BLaER1 (cell line): ENCODE results near the gene SH3TC2.
A peak's percentile ranks its signal among the peaks of the same experiment; 100 is the strongest.

Source experiments
- H3K27ac ChIP-seq: shearing (Covaris generic); formaldehyde crosslinking; 2 replicates; pipeline ENCODE4 v1.8.1; 2022
- H3K27me3 ChIP-seq: shearing (Covaris generic); formaldehyde crosslinking; 2 replicates; pipeline ENCODE4 v1.8.1; 2022
- H3K36me3 ChIP-seq: shearing (Covaris generic); formaldehyde crosslinking; 2 replicates; pipeline ENCODE4 v1.8.1; 2022
- H3K4me1 ChIP-seq: shearing (Covaris generic); formaldehyde crosslinking; 2 replicates; pipeline ENCODE4 v1.8.1; 2022
- H3K4me2 ChIP-seq: shearing (Covaris generic); formaldehyde crosslinking; 2 replicates; pipeline ENCODE4 v1.8.1; 2022
- H3K4me3 ChIP-seq: shearing (Covaris generic); formaldehyde crosslinking; 2 replicates; pipeline ENCODE4 v1.8.1; 2022
- H3K9ac ChIP-seq: shearing (Covaris generic); formaldehyde crosslinking; 2 replicates; pipeline ENCODE4 v1.8.1; 2022
- H3K9me3 ChIP-seq: shearing (Covaris generic); formaldehyde crosslinking; 2 replicates; pipeline ENCODE4 v1.8.1; 2022
- H4K20me1 ChIP-seq: shearing (Covaris generic); formaldehyde crosslinking; 2 replicates; pipeline ENCODE4 v1.8.1; 2022
- Cebpa-rat ChIP-seq: shearing (Covaris generic); IDR thresholded peaks from 2 replicates; pipeline ENCODE4 v1.8.1; 2022

Gene SH3TC2

GRCh38 chr5:148979083-148979723 is 83.7 kb downstream of the SH3TC2 start:
- Histone ChIP-seq H3K4me2 (no peak overlapping the region), H3K27me3 (no peaks in the 10 kb centered on the region; the same call in 1 of the 2 replicates), H4K20me1 (no peaks in the 10 kb centered on the region), H3K36me3 (no peaks in the 10 kb centered on the region), H3K27ac (no peak overlapping the region), H3K4me1 (no peaks in the 10 kb centered on the region), H3K9ac (no peak overlapping the region), H3K4me3 (no peak overlapping the region), H3K9me3 (no peaks in the 10 kb centered on the region)
- TF ChIP-seq Cebpa-rat = no peak

DNA sequence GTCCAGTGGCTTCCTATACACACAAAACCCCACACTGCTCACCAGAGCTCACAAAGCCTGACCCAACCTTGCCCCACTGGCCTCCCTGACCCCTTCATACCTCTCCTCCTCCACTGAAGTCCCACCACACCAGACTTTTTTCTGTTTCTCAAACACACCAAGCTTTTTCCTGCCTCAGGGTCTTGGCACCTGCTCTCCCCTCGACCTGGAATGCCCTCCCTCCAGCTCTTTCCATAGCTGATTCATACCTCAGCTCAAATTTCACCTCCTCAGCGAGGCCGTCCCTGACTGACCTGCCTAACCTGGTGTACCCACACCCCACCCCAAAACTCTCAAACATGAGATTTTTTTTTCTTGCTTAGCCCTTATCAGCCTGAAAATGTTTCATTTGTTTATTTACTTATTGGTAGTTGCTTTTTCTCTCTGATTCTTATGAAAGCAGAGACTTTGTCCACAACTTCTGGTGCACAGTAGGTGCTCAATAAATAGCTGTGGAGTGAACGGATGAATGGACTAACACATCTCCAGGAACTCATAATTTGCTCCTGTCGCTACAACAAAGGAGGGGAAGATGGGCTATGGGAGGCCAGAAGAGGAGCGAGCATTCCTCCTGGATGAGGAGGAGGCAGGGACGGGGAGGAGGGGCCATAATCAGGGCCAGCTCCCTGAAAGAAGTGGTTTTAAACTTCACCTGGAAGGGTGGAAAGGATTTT is 84.3 kb downstream of the SH3TC2 start:
- no peak overlapping the region for H3K27ac ChIP-seq

GRCh38 chr5:148976569-148977381 is 86.1 kb downstream of the SH3TC2 start:
- Histone ChIP-seq H3K27ac (no peak overlapping the region), H3K27me3 (no peaks in the 10 kb centered on the region; the same call in 1 of the 2 replicates), H3K36me3 (no peaks in the 10 kb centered on the region), H3K4me1 (no peaks in the 10 kb centered on the region), H3K9me3 (no peaks in the 10 kb centered on the region), H3K4me3 (no peak overlapping the region), H3K4me2 (no peak overlapping the region), H3K9ac (no peak overlapping the region), H4K20me1 (no peaks in the 10 kb centered on the region)
- TF ChIP-seq Cebpa-rat = no peak

More for the DNA sequence above, 84.3 kb downstream of the SH3TC2 start:
- no peak overlapping the region for H3K4me2 ChIP-seq
- no peaks in the 10 kb centered on the region for H3K9me3 ChIP-seq
- no peaks in the 10 kb centered on the region for H3K36me3 ChIP-seq
- no peaks in the 10 kb centered on the region for H4K20me1 ChIP-seq
- H3K4me3 ChIP-seq = no peak overlapping the region
- TF ChIP-seq Cebpa-rat = no peak
- no peak overlapping the region for H3K9ac ChIP-seq
- no peaks in the 10 kb centered on the region for H3K4me1 ChIP-seq
- H3K27me3 ChIP-seq = no peaks in the 10 kb centered on the region; the same call in 1 of the 2 replicates

DNA sequence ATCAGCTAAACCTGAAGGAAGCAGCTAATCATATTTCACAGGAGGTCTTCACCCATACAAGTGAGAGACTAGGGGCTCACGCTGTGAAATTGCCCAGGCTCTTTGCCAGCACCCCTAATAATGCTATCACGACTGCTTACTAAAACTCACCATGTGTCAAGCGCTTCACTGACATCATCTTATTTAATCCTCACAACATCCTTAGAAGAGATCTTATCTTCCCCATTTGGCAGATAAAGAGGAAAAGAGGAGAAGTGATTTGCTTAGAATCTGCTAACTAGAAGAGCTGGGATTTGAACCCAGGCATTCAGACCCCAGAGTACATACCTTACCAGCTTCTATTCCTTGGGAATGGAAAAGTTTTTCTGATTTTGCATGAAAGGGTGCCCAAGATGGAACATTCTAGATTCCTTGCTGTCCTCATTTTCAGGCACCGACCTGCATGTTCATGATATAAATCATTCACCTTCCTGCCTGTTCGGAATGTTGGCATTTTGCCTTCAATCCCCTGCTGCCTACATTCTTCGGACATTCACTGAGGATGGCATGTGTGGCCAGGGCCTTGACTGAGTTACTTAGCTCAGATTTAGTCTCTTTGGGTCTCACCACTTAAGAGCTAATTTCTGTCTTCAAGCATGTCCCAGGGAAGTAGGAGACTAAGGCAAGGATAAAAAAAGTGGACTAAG is 88.1 kb downstream of the SH3TC2 start:
- H3K4me3 ChIP-seq = no peak overlapping the region
- no peak overlapping the region for H3K27ac ChIP-seq
- no peak for TF ChIP-seq Cebpa-rat
- no peaks in the 10 kb centered on the region for H3K36me3 ChIP-seq
- H3K27me3 ChIP-seq = no peaks in the 10 kb centered on the region
- no peaks in the 10 kb centered on the region for H4K20me1 ChIP-seq
- no peaks in the 10 kb centered on the region for H3K9me3 ChIP-seq
- no peak overlapping the region for H3K9ac ChIP-seq
- no peaks in the 10 kb centered on the region for H3K4me1 ChIP-seq
- H3K4me2 ChIP-seq = no peak overlapping the region

DNA sequence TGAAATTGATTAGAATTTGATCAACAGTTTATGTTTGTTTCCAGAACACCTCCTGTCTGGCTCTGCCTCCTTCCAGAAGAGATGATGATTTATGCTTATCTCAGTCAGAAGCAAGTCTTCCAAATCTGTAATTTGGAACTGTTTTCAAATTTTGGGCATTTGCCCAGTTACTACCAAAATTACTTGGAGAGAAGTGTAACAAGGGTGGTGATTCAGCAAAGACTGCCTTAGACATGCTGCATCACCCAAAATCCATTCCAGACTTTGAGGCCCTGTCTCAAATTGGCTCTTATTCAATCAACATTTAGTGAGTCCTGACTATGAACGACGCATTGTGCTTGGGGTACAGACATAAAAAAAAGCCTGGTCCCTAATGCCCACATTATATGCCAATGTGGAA is 89.4 kb downstream of the SH3TC2 start:
- no peak overlapping the region for H3K4me2 ChIP-seq
- no peaks in the 10 kb centered on the region for H3K36me3 ChIP-seq
- H3K9me3 ChIP-seq = no peaks in the 10 kb centered on the region
- no peaks in the 10 kb centered on the region for H3K27me3 ChIP-seq
- no peak overlapping the region for H3K4me3 ChIP-seq
- H3K9ac ChIP-seq = no peak overlapping the region
- no peaks in the 10 kb centered on the region for H3K4me1 ChIP-seq
- H4K20me1 ChIP-seq = no peaks in the 10 kb centered on the region
- no peak for TF ChIP-seq Cebpa-rat
- H3K27ac ChIP-seq = no peak overlapping the region

DNA sequence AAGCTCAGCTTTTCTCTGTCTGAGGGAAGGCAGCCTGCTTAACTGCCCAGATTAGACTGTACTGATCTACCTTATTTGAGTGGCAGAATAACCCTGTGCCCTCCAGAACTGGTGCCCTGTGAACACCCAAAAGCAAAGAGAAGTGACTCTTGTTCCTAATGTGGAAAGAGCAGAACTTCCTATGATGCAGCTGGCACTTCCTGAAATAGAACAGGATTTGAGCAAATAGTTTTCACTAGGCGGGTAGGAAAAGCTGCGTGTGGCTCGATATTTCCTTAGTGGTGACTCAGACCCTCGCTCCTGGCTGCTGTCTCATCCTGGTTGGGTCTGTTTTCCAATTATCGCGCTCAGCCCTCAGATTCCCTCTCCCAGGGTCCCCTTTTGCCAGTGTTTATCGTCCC is 89.9 kb downstream of the SH3TC2 start:
- Histone ChIP-seq H3K9me3 (no peaks in the 10 kb centered on the region), H3K36me3 (no peaks in the 10 kb centered on the region), H3K27me3 (no peaks in the 10 kb centered on the region), H3K4me1 (no peaks in the 10 kb centered on the region), H3K9ac (no peak overlapping the region), H3K4me3 (no peak overlapping the region), H3K27ac (no peak overlapping the region), H4K20me1 (no peaks in the 10 kb centered on the region), H3K4me2 (peak overlapping the region; percentile 21; the same call in 1 of the 2 replicates)
- no peak for TF ChIP-seq Cebpa-rat

DNA sequence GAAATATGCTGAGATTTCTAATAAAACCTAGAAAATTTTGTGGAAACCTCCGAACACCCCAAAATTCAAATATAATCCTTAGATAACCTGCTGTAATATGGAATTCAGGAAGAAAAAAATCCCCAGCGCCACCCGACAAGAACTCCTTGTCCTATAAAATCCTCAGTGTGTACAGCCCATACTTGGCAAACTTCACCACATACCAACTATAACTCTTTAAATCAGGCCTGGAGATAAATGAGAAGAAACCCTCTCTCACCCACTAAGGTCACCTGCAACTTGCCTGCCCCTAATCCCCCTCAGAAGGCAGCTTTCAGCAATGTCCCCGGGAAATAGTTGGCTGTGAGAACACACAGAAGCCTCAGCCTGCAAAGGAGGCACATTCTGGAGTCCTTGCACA is 90.5 kb downstream of the SH3TC2 start:
- H3K4me2 ChIP-seq = no peak overlapping the region; the same call in 1 of the 2 replicates
- H3K27me3 ChIP-seq = no peaks in the 10 kb centered on the region
- no peak overlapping the region for H3K9ac ChIP-seq
- TF ChIP-seq Cebpa-rat = no peak
- H3K27ac ChIP-seq = no peak overlapping the region
- no peaks in the 10 kb centered on the region for H3K9me3 ChIP-seq
- no peaks in the 10 kb centered on the region for H3K4me1 ChIP-seq
- no peaks in the 10 kb centered on the region for H4K20me1 ChIP-seq
- no peaks in the 10 kb centered on the region for H3K36me3 ChIP-seq
- no peak overlapping the region for H3K4me3 ChIP-seq

DNA sequence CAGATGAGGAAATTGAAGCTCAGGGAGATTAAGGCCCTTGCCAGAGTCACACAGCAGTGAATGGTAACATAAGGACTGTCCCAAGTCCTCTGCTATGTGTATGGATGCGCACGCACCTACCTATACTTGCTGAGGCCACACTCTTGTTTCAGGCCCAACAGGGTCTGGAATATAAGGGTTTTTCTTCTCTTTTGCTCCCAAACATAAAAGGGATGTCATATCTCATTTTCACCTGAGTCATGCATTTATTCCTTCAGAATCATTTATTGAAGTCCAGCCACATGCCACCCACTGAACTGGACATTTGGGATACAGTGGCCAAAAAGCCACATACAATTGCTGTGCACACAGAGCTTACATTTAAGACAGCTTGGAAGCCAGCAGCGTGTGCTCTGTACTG is 92.0 kb downstream of the SH3TC2 start:
- Histone ChIP-seq H3K4me1 (no peaks in the 10 kb centered on the region), H3K36me3 (no peaks in the 10 kb centered on the region), H3K4me2 (no peak overlapping the region), H3K27ac (no peak overlapping the region), H3K27me3 (no peaks in the 10 kb centered on the region), H4K20me1 (no peaks in the 10 kb centered on the region), H3K9me3 (no peaks in the 10 kb centered on the region), H3K9ac (no peak overlapping the region), H3K4me3 (no peak overlapping the region)
- no peak for TF ChIP-seq Cebpa-rat

DNA sequence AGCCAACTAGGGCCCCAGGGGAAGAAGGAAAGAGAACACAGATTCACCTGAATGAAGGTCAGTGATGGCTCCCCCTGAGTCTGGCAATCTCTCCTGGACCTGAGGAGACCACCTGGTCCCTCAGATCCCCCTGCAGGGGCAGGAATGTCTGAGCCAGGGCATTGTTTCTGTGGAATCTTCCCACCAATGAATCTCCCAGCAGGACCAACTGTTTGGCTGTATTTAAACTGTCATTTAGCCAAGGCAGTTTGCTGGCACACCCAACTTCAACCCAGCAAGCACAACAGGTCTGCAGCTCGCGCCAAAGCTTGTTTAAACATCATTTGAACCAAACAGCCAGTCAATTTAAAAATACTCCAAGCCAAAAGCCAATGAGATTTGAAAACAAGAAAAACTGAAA is 92.6 kb downstream of the SH3TC2 start:
- H3K9ac ChIP-seq = no peak overlapping the region
- H3K9me3 ChIP-seq = no peaks in the 10 kb centered on the region
- no peaks in the 10 kb centered on the region for H3K4me1 ChIP-seq
- H3K4me3 ChIP-seq = no peak overlapping the region
- no peaks in the 10 kb centered on the region for H4K20me1 ChIP-seq
- H3K27ac ChIP-seq = no peak overlapping the region
- H3K27me3 ChIP-seq = no peaks in the 10 kb centered on the region
- no peak overlapping the region for H3K4me2 ChIP-seq
- no peaks in the 10 kb centered on the region for H3K36me3 ChIP-seq
- no peak for TF ChIP-seq Cebpa-rat
